ENCODE measurements around the gene CTXN1.
"Not testable (repeated sequence)": the region's sequence is repeated elsewhere in the genome, so short reads cannot be mapped to it uniquely, and the experiment has no call there.

The CTXN1 gene

GRCh38 chr19:7961920-7962626 lies 36.1 kb upstream of the CTXN1 start:
- Mint-ChIP-seq H3K27me3 (no peaks in the 10 kb centered on the region), H3K36me3 (ENCODE audit: low read depth) (peaks cover 43% of the 10 kb centered on the region), H3K4me3 (no peak overlapping the region), H3K4me1 (ENCODE audit: low read depth) (peaks cover 7% of the 10 kb centered on the region), H3K27ac (no peak overlapping the region), H3K9me3 (no peaks in the 10 kb centered on the region)

- not testable (repeated sequence) for H3K9me3 Mint-ChIP-seq; H3K4me3 Mint-ChIP-seq; H3K27me3 Mint-ChIP-seq; H3K4me1 Mint-ChIP-seq (ENCODE audit: low read depth); H3K27ac Mint-ChIP-seq
- peaks cover 38% of the 10 kb centered on the region for H3K36me3 Mint-ChIP-seq (ENCODE audit: low read depth)
Measured at GRCh38 chr19:7961082-7961481, 35.1 kb upstream of the CTXN1 start.

GRCh38 chr19:7959211-7959610 lies 33.3 kb upstream of the CTXN1 start:
- H3K36me3 Mint-ChIP-seq (ENCODE audit: low read depth) = peaks cover 29% of the 10 kb centered on the region

GRCh38 chr19:7955696-7956095 lies 29.8 kb upstream of the CTXN1 start:
- H3K27me3 Mint-ChIP-seq = no peaks in the 10 kb centered on the region
- H3K27ac Mint-ChIP-seq = no peak overlapping the region

More at GRCh38 chr19:7959211-7959610, 33.3 kb upstream of the CTXN1 start:
- Mint-ChIP-seq H3K27me3 (no peaks in the 10 kb centered on the region), H3K27ac (no peak overlapping the region), H3K4me3 (no peak overlapping the region), H3K9me3 (no peaks in the 10 kb centered on the region), H3K4me1 (ENCODE audit: low read depth) (peaks cover 7% of the 10 kb centered on the region)

GRCh38 chr19:7953576-7953975 lies 27.6 kb upstream of the CTXN1 start:
- H3K27ac Mint-ChIP-seq = no peak overlapping the region
- no peaks in the 10 kb centered on the region for H3K27me3 Mint-ChIP-seq
- H3K4me1 Mint-ChIP-seq (ENCODE audit: low read depth) = no peaks in the 10 kb centered on the region
- peaks cover 4% of the 10 kb centered on the region for H3K36me3 Mint-ChIP-seq (ENCODE audit: low read depth)
- H3K9me3 Mint-ChIP-seq = no peaks in the 10 kb centered on the region
- no peak overlapping the region for H3K4me3 Mint-ChIP-seq

More at GRCh38 chr19:7955696-7956095, 29.8 kb upstream of the CTXN1 start:
- Mint-ChIP-seq H3K36me3 (ENCODE audit: low read depth) (peaks cover 15% of the 10 kb centered on the region), H3K4me1 (ENCODE audit: low read depth) (peaks cover 7% of the 10 kb centered on the region), H3K9me3 (no peaks in the 10 kb centered on the region), H3K4me3 (no peak overlapping the region)

- H3K27ac Mint-ChIP-seq = no peak overlapping the region
- no peaks in the 10 kb centered on the region for H3K9me3 Mint-ChIP-seq
- no peaks in the 10 kb centered on the region for H3K36me3 Mint-ChIP-seq (ENCODE audit: low read depth)
- H3K4me1 Mint-ChIP-seq (ENCODE audit: low read depth) = no peaks in the 10 kb centered on the region
- no peaks in the 10 kb centered on the region for H3K27me3 Mint-ChIP-seq
- no peak overlapping the region for H3K4me3 Mint-ChIP-seq
Measured at GRCh38 chr19:7953060-7953459, 27.1 kb upstream of the CTXN1 start.

GRCh38 chr19:7947939-7948338 lies 22.0 kb upstream of the CTXN1 start:
- no peaks in the 10 kb centered on the region for H3K9me3 Mint-ChIP-seq
- H3K27ac Mint-ChIP-seq = no peak overlapping the region
- H3K27me3 Mint-ChIP-seq = no peaks in the 10 kb centered on the region
- H3K4me1 Mint-ChIP-seq (ENCODE audit: low read depth) = peaks cover 15% of the 10 kb centered on the region
- H3K4me3 Mint-ChIP-seq = no peak overlapping the region
- no peaks in the 10 kb centered on the region for H3K36me3 Mint-ChIP-seq (ENCODE audit: low read depth)

- H3K9me3 Mint-ChIP-seq = no peaks in the 10 kb centered on the region
- H3K4me3 Mint-ChIP-seq = peak overlapping the region; percentile 93
- H3K27ac Mint-ChIP-seq = peak overlapping the region; percentile 98
- no peaks in the 10 kb centered on the region for H3K27me3 Mint-ChIP-seq
- H3K36me3 Mint-ChIP-seq (ENCODE audit: low read depth) = peaks cover 11% of the 10 kb centered on the region
- peaks cover 40% of the 10 kb centered on the region for H3K4me1 Mint-ChIP-seq (ENCODE audit: low read depth)
Measured at GRCh38 chr19:7944177-7944761, 18.3 kb upstream of the CTXN1 start.

- peak within 1 kb of the TSS; percentile 98 for H3K27ac Mint-ChIP-seq
- H3K36me3 Mint-ChIP-seq (ENCODE audit: low read depth) = peaks cover 16% of the 10 kb centered on the region
- peaks cover 43% of the 10 kb centered on the region for H3K4me1 Mint-ChIP-seq (ENCODE audit: low read depth)
- no peaks in the 10 kb centered on the region for H3K27me3 Mint-ChIP-seq
- H3K9me3 Mint-ChIP-seq = no peaks in the 10 kb centered on the region
- peak within 1 kb of the TSS; percentile 93 for H3K4me3 Mint-ChIP-seq
Measured at GRCh38 chr19:7943444-7944176, 17.7 kb upstream of the CTXN1 start, which contains the start of gene TIMM44. Gene TIMM44 (minus strand): TSS chr19:7943666. CDS start chr19:7943651, 15 bp downstream.

GRCh38 chr19:7942981-7943443 lies 17.1 kb upstream of the CTXN1 start:
- H3K4me1 Mint-ChIP-seq (ENCODE audit: low read depth) = peaks cover 43% of the 10 kb centered on the region
- H3K4me3 Mint-ChIP-seq = peak overlapping the region; percentile 93
- no peaks in the 10 kb centered on the region for H3K27me3 Mint-ChIP-seq
- peaks cover 17% of the 10 kb centered on the region for H3K36me3 Mint-ChIP-seq (ENCODE audit: low read depth)
- H3K9me3 Mint-ChIP-seq = no peaks in the 10 kb centered on the region
- H3K27ac Mint-ChIP-seq = peak overlapping the region; percentile 98

GRCh38 chr19:7941895-7942596 lies 16.1 kb upstream of the CTXN1 start:
- peaks cover 25% of the 10 kb centered on the region for H3K36me3 Mint-ChIP-seq (ENCODE audit: low read depth)
- H3K4me3 Mint-ChIP-seq = peak overlapping the region; percentile 93
- peak overlapping the region; percentile 38 for H3K27ac Mint-ChIP-seq
- no peaks in the 10 kb centered on the region for H3K9me3 Mint-ChIP-seq
- peaks cover 43% of the 10 kb centered on the region for H3K4me1 Mint-ChIP-seq (ENCODE audit: low read depth)
- H3K27me3 Mint-ChIP-seq = no peaks in the 10 kb centered on the region

GRCh38 chr19:7940841-7941240 lies 14.9 kb upstream of the CTXN1 start:
- peak overlapping the region; percentile 67 for H3K27ac Mint-ChIP-seq
- peak overlapping the region; percentile 62 for H3K4me3 Mint-ChIP-seq
- no peaks in the 10 kb centered on the region for H3K9me3 Mint-ChIP-seq
- H3K36me3 Mint-ChIP-seq (ENCODE audit: low read depth) = peaks cover 33% of the 10 kb centered on the region
- peaks cover 43% of the 10 kb centered on the region for H3K4me1 Mint-ChIP-seq (ENCODE audit: low read depth)
- no peaks in the 10 kb centered on the region for H3K27me3 Mint-ChIP-seq

GRCh38 chr19:7934766-7935165 lies 8.8 kb upstream of the CTXN1 start:
- Mint-ChIP-seq H3K4me3 (no peak overlapping the region), H3K27me3 (no peaks in the 10 kb centered on the region), H3K9me3 (no peaks in the 10 kb centered on the region), H3K36me3 (ENCODE audit: low read depth) (peaks cover 53% of the 10 kb centered on the region), H3K4me1 (ENCODE audit: low read depth) (peaks cover 9% of the 10 kb centered on the region), H3K27ac (no peak overlapping the region)

- Mint-ChIP-seq H3K9me3 (no peaks in the 10 kb centered on the region), H3K36me3 (ENCODE audit: low read depth) (peaks cover 54% of the 10 kb centered on the region), H3K27me3 (no peaks in the 10 kb centered on the region), H3K4me3 (no peak overlapping the region), H3K4me1 (ENCODE audit: low read depth) (peaks cover 16% of the 10 kb centered on the region), H3K27ac (no peak overlapping the region)
Measured at GRCh38 chr19:7933828-7934725, 8.1 kb upstream of the CTXN1 start.

All from stimulated activated naive CD8-positive, alpha-beta T cell treated with anti-CD3 and anti-CD28 coated beads, Interleukin-15, Interleukin-2, amounts not matched to agents 100 ng/mL and 50 ng/mL, for 24 hours (primary cell).